Measurements from ENCODE around the gene ZCCHC7.

- TF ChIP-seq CTCF (IDR thresholded peaks at IDR 0.05) (no peak), POLR2A (IDR thresholded peaks at IDR 0.05) (no peak), EP300 (IDR thresholded peaks at IDR 0.05) (no peak)
Measured at GRCh38 chr9:37121881-37122280, 1.5 kb downstream of the ZCCHC7 start.
